CD14-positive monocyte (primary cell): ENCODE results near the gene ANKRD62. TPM values are rescaled to one million over a fixed set of nuclear protein-coding genes. Genes with fewer than 3 reads are reported as not detected.

Source experiments
- DNase-seq, 3 donors: peaks; one replicate each; pipeline ENCODE4 v3.0.0-alpha.2; 2011 to 2022
- H2AFZ ChIP-seq: 2 replicates; pipeline ENCODE4 v1.6.0; 2012; ENCODE audit warnings: mild to moderate bottlenecking, low read depth, low read length, inconsistent platforms; ENCODE audit not compliant: insufficient read depth, poor library complexity, severe bottlenecking
- H3K27ac ChIP-seq, 2 donors: 1 replicate in 1 of 2; 2 replicates in 1 of 2; pipeline ENCODE4 v1.5.1; 2012 to 2013; ENCODE audit warnings: low read length in 2 of 2, control low read depth in 1 of 2, inconsistent platforms in 1 of 2, low read depth in 1 of 2, mild to moderate bottlenecking in 1 of 2
- H3K27me3 ChIP-seq, 2 donors: one replicate each; pipeline versions ENCODE4 v1.6.0 to v1.6.1; 2011 to 2013; ENCODE audit warnings: low read length in 2 of 2; ENCODE audit not compliant: control insufficient read depth in 2 of 2, insufficient read depth in 2 of 2
- H3K36me3 ChIP-seq, 2 donors: replicated peaks in 1 of 2; 1 replicate in 1 of 2; 2 replicates in 1 of 2; pipeline versions ENCODE4 v1.5.1 to v1.6.1; 2012 to 2013; ENCODE audit warnings: low read length in 2 of 2, control low read depth in 1 of 2, inconsistent platforms in 1 of 2, mild to moderate bottlenecking in 1 of 2; ENCODE audit not compliant: insufficient read depth in 2 of 2, control insufficient read depth in 1 of 2
- H3K4me1 ChIP-seq, 2 donors: 1 replicate in 1 of 2; 2 replicates in 1 of 2; pipeline versions ENCODE4 v1.5.1 to v1.6.1; 2012 to 2013; ENCODE audit warnings: low read length in 2 of 2, control low read depth in 1 of 2, inconsistent platforms in 1 of 2, mild to moderate bottlenecking in 1 of 2, moderate library complexity in 1 of 2; ENCODE audit not compliant: insufficient read depth in 2 of 2, control insufficient read depth in 1 of 2
- H3K4me2 ChIP-seq: replicated peaks from 2 replicates; pipeline ENCODE3; 2012; ENCODE audit warnings: low read length, moderate library complexity, mild to moderate bottlenecking; ENCODE audit not compliant: poor library complexity, severe bottlenecking; ENCODE audit errors: extremely low read depth
- H3K4me3 ChIP-seq, 3 experiments: fragments of 200-600 bp in 1 of 3; sonication (generic) in 1 of 3; replicated peaks in 1 of 3; 1 replicate in 2 of 3; 2 replicates in 1 of 3; pipeline ENCODE4 v1.5.1; 2011 to 2013; ENCODE audit warnings: low read length in 3 of 3, mild to moderate bottlenecking in 3 of 3, control low read depth in 2 of 3, low read depth in 2 of 3, inconsistent platforms in 1 of 3, moderate library complexity in 1 of 3
- H3K79me2 ChIP-seq: 2 replicates; pipeline ENCODE4 v1.6.0; 2012; ENCODE audit warnings: mild to moderate bottlenecking, control low read depth, inconsistent platforms, low read length, moderate library complexity; ENCODE audit not compliant: insufficient read depth
- H3K9ac ChIP-seq: 2 replicates; pipeline ENCODE4 v1.6.0; 2017; ENCODE audit warnings: low read length, mild to moderate bottlenecking; ENCODE audit not compliant: insufficient read depth, poor library complexity, severe bottlenecking
- H3K9me3 ChIP-seq, 2 donors: replicated peaks in 1 of 2; 1 replicate in 1 of 2; 2 replicates in 1 of 2; pipeline versions ENCODE4 v1.5.1 to v1.6.1; 2012 to 2013; ENCODE audit warnings: low read length in 2 of 2, control low read depth in 1 of 2; ENCODE audit not compliant: control insufficient read depth in 1 of 2, insufficient read depth in 1 of 2
- H4K20me1 ChIP-seq: 2 replicates; pipeline ENCODE4 v1.6.0; 2012; ENCODE audit warnings: mild to moderate bottlenecking, low read length, control low read depth, moderate library complexity; ENCODE audit not compliant: insufficient read depth
- H3K27ac Mint-ChIP-seq, 7 donors: one replicate each; pipeline ENCODE4 v1.8.0; 2020; ENCODE audit warnings: mild to moderate bottlenecking in 7 of 7, mixed read lengths in 7 of 7, moderate library complexity in 6 of 7, inconsistent platforms in 2 of 7
- H3K27me3 Mint-ChIP-seq, 3 donors: one replicate each; pipeline ENCODE4 v1.8.0; 2021 to 2022; ENCODE audit warnings: low read depth in 3 of 3, mild to moderate bottlenecking in 3 of 3, mixed read lengths in 3 of 3, moderate library complexity in 3 of 3, inconsistent platforms in 1 of 3
- H3K36me3 Mint-ChIP-seq, 2 donors: one replicate each; pipeline ENCODE4 v1.8.0; 2020; ENCODE audit warnings: mixed read lengths in 2 of 2, inconsistent platforms in 1 of 2, mild to moderate bottlenecking in 1 of 2
- H3K4me1 Mint-ChIP-seq: one replicate; pipeline ENCODE4 v1.8.0; 2020; ENCODE audit warnings: mild to moderate bottlenecking, mixed read lengths
- H3K4me3 Mint-ChIP-seq, 2 donors: one replicate each; pipeline ENCODE4 v1.8.0; 2020; ENCODE audit warnings: mild to moderate bottlenecking in 2 of 2, mixed read lengths in 2 of 2, moderate library complexity in 1 of 2
- H3K9me3 Mint-ChIP-seq, 7 donors: one replicate each; pipeline ENCODE4 v1.8.0; 2020 to 2022; ENCODE audit warnings: mixed read lengths in 7 of 7, mild to moderate bottlenecking in 6 of 7, moderate library complexity in 6 of 7, inconsistent platforms in 2 of 7
- WGBS: methylation state at CpG from one replicate; pipeline ENCODE4 v1.1.5; 2013; ENCODE audit warnings: missing lambda C conversion rate; ENCODE audit not compliant: insufficient coverage; 5-methylcytosine and 5-hydroxymethylcytosine counted together
- intact Hi-C, 2 donors: fragments of 100-400 bp; cut with micrococcal nuclease; formaldehyde crosslinking; loops; one replicate each; pipeline versions ENCODE4 v1.15.0 to v1.15.1; 2023
- polyA plus RNA-seq, 3 donors: library from polyadenylated mRNA; depleted of rRNA in 1 of 3; unstranded in 2 of 3; stranded (reverse) in 1 of 3; fragments of 300-500 nt in 2 of 3; fragments of >200 nt in 1 of 3; fragmentation: Illumina TruSeq in 2 of 3; gene quantifications; 1 replicate in 2 of 3; 2 replicates in 1 of 3; pipeline ENCODE4 v1.2.3, GENCODE V29; 2012 to 2021
- TF ChIP-seq, protein P1 (sequence below): fragments of 200-600 bp; IDR thresholded peaks from one replicate; pipeline ENCODE4 v1.8.0; 2022; ENCODE audit warnings: antibody characterized with exemption, mild to moderate bottlenecking

The ANKRD62 gene
- polyA plus RNA-seq, 3 donors = not detected

DNA sequence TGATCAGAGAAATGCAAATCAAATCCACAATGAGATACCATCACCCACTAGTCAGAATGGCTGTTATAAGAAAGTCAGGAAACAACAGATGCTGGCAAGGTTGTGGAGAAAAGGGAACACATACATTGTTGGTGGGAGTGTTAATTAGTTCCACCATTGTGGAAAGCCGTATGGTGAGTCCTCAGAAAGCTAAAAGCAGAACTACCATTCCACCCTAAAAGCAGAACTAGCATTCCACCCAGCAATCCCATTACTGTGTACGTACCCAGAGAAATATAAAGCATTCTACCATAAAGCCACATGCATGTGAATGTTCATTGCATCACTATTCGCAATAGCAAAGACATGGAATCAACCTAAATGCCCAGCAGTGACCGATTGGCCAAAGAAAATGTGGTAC is 60.7 kb downstream of the ANKRD62 start:
- 0% methylated on average over 1 of the region's 4 CpGs for WGBS
- H3K27ac Mint-ChIP-seq = no peak overlapping the region

GRCh38 chr18:12155996-12156395 is 62.4 kb downstream of the ANKRD62 start:
- Histone ChIP-seq H3K79me2 (no peaks in the 10 kb centered on the region), H3K4me3 (no peak overlapping the region), H3K27ac (no peak overlapping the region), H3K9ac (no peak overlapping the region), H3K4me2 (no peak overlapping the region), H4K20me1 (no peaks in the 10 kb centered on the region), H3K9me3 (no peaks in the 10 kb centered on the region), H3K4me1 (no peaks in the 10 kb centered on the region), H3K36me3 (no peaks in the 10 kb centered on the region), H2AFZ (no peak overlapping the region), H3K27me3 (no peaks in the 10 kb centered on the region)
- Mint-ChIP-seq H3K4me3 (no peak overlapping the region), H3K9me3 (peaks cover 0 to 3% (median 0%) of the 10 kb centered on the region in 7 donors), H3K36me3 (no peaks in the 10 kb centered on the region), H3K27ac (no peak overlapping the region), H3K4me1 (peaks cover 8% of the 10 kb centered on the region), H3K27me3 (peaks cover 0 to 5% (median 1%) of the 10 kb centered on the region in 3 donors)
- DNase-seq = no peak
- TF ChIP-seq, protein P1, sequence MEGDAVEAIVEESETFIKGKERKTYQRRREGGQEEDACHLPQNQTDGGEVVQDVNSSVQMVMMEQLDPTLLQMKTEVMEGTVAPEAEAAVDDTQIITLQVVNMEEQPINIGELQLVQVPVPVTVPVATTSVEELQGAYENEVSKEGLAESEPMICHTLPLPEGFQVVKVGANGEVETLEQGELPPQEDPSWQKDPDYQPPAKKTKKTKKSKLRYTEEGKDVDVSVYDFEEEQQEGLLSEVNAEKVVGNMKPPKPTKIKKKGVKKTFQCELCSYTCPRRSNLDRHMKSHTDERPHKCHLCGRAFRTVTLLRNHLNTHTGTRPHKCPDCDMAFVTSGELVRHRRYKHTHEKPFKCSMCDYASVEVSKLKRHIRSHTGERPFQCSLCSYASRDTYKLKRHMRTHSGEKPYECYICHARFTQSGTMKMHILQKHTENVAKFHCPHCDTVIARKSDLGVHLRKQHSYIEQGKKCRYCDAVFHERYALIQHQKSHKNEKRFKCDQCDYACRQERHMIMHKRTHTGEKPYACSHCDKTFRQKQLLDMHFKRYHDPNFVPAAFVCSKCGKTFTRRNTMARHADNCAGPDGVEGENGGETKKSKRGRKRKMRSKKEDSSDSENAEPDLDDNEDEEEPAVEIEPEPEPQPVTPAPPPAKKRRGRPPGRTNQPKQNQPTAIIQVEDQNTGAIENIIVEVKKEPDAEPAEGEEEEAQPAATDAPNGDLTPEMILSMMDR = no peak
- intact Hi-C loops = no loop called here
- no CpG with 5 or more reads among the region's 3 CpGs for WGBS

More for the DNA sequence above, 60.7 kb downstream of the ANKRD62 start:
- Histone ChIP-seq H3K36me3 (no peaks in the 10 kb centered on the region), H3K9ac (no peak overlapping the region), H3K9me3 (no peaks in the 10 kb centered on the region), H3K79me2 (no peaks in the 10 kb centered on the region), H3K27me3 (no peaks in the 10 kb centered on the region), H3K4me2 (no peak overlapping the region), H3K27ac (no peak overlapping the region), H2AFZ (no peak overlapping the region), H3K4me1 (no peaks in the 10 kb centered on the region), H4K20me1 (no peaks in the 10 kb centered on the region), H3K4me3 (no peak overlapping the region)
- peak; percentile 3 to 12 (median 9) for DNase-seq
- H3K4me1 Mint-ChIP-seq = peaks cover 15% of the 10 kb centered on the region
- H3K36me3 Mint-ChIP-seq = no peaks in the 10 kb centered on the region
- H3K9me3 Mint-ChIP-seq = peaks cover 0 to 3% (median 0%) of the 10 kb centered on the region in 7 donors
- intact Hi-C loops = no loop called here
- peaks cover 0 to 5% (median 0%) of the 10 kb centered on the region in 3 donors for H3K27me3 Mint-ChIP-seq
- TF ChIP-seq, protein P1 = no peak
- H3K4me3 Mint-ChIP-seq = no peak overlapping the region
